CD4-positive, alpha-beta T cell treated with Interleukin-21 for 1 hour (primary cell): ENCODE data around the gene DLG4.

Experiments used
- DNase-seq: peaks from one replicate; pipeline ENCODE4 v3.0.0-alpha.2; 2020

The DLG4 gene

GRCh38 chr17:7226721-7227710 lies 7.4 kb upstream of the DLG4 start:
- DNase-seq: no peak

- no peak for DNase-seq
Measured at GRCh38 chr17:7225711-7226331, 6.2 kb upstream of the DLG4 start.

GRCh38 chr17:7224661-7225111 lies 5.0 kb upstream of the DLG4 start:
- DNase-seq: no peak

- DNase-seq: no peak
Measured at GRCh38 chr17:7224110-7224509, 4.5 kb upstream of the DLG4 start.

- no peak for DNase-seq
Measured at GRCh38 chr17:7223375-7223774, 3.7 kb upstream of the DLG4 start.

- no peak for DNase-seq
Measured at GRCh38 chr17:7222972-7223292, 3.3 kb upstream of the DLG4 start.

- DNase-seq: no peak
Measured at GRCh38 chr17:7222093-7222971, 2.7 kb upstream of the DLG4 start.

GRCh38 chr17:7221278-7222092 lies 1.8 kb upstream of the DLG4 start:
- no peak for DNase-seq

- DNase-seq: peak; percentile 69
Measured at GRCh38 chr17:7220593-7221277, 1.1 kb upstream of the DLG4 start.

GRCh38 chr17:7219229-7219811 lies 316 bp downstream of the DLG4 start:
- no peak for DNase-seq

GRCh38 chr17:7218758-7219157 lies 878 bp downstream of the DLG4 start:
- DNase-seq: no peak

GRCh38 chr17:7218166-7218565 lies 1.5 kb downstream of the DLG4 start:
- no peak for DNase-seq

GRCh38 chr17:7217113-7217987 lies 2.3 kb downstream of the DLG4 start:
- DNase-seq: no peak

- DNase-seq: no peak
Measured at GRCh38 chr17:7216242-7217112, 3.2 kb downstream of the DLG4 start.

GRCh38 chr17:7215652-7216180 lies 3.9 kb downstream of the DLG4 start:
- no peak for DNase-seq

- no peak for DNase-seq
Measured at GRCh38 chr17:7215136-7215638, 4.4 kb downstream of the DLG4 start.

- DNase-seq: peak; percentile 99
Measured at GRCh38 chr17:7214300-7215135, 5.1 kb downstream of the DLG4 start.

GRCh38 chr17:7213895-7214299 lies 5.7 kb downstream of the DLG4 start:
- peak; percentile 91 for DNase-seq
